DMS114 treated with DMSO at 0.1 percent for 48 hours (cell line): Measurements from ENCODE around the gene MDN1.
"Not testable (repeated sequence)": the region's sequence is repeated elsewhere in the genome, so short reads cannot be mapped to it uniquely, and the experiment has no call there.

Source experiments
- DNase-seq: peaks from one replicate; lab custom pipeline; 2025; ENCODE audit not compliant: unreplicated experiment; lab: John Stamatoyannopoulos, UW

The MDN1 gene, protein sequence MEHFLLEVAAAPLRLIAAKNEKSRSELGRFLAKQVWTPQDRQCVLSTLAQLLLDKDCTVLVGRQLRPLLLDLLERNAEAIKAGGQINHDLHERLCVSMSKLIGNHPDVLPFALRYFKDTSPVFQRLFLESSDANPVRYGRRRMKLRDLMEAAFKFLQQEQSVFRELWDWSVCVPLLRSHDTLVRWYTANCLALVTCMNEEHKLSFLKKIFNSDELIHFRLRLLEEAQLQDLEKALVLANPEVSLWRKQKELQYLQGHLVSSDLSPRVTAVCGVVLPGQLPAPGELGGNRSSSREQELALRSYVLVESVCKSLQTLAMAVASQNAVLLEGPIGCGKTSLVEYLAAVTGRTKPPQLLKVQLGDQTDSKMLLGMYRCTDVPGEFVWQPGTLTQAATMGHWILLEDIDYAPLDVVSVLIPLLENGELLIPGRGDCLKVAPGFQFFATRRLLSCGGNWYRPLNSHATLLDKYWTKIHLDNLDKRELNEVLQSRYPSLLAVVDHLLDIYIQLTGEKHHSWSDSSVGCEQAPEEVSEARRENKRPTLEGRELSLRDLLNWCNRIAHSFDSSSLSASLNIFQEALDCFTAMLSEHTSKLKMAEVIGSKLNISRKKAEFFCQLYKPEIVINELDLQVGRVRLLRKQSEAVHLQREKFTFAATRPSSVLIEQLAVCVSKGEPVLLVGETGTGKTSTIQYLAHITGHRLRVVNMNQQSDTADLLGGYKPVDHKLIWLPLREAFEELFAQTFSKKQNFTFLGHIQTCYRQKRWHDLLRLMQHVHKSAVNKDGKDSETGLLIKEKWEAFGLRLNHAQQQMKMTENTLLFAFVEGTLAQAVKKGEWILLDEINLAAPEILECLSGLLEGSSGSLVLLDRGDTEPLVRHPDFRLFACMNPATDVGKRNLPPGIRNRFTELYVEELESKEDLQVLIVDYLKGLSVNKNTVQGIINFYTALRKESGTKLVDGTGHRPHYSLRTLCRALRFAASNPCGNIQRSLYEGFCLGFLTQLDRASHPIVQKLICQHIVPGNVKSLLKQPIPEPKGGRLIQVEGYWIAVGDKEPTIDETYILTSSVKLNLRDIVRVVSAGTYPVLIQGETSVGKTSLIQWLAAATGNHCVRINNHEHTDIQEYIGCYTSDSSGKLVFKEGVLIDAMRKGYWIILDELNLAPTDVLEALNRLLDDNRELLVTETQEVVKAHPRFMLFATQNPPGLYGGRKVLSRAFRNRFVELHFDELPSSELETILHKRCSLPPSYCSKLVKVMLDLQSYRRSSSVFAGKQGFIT (N-terminal part only)

DNA sequence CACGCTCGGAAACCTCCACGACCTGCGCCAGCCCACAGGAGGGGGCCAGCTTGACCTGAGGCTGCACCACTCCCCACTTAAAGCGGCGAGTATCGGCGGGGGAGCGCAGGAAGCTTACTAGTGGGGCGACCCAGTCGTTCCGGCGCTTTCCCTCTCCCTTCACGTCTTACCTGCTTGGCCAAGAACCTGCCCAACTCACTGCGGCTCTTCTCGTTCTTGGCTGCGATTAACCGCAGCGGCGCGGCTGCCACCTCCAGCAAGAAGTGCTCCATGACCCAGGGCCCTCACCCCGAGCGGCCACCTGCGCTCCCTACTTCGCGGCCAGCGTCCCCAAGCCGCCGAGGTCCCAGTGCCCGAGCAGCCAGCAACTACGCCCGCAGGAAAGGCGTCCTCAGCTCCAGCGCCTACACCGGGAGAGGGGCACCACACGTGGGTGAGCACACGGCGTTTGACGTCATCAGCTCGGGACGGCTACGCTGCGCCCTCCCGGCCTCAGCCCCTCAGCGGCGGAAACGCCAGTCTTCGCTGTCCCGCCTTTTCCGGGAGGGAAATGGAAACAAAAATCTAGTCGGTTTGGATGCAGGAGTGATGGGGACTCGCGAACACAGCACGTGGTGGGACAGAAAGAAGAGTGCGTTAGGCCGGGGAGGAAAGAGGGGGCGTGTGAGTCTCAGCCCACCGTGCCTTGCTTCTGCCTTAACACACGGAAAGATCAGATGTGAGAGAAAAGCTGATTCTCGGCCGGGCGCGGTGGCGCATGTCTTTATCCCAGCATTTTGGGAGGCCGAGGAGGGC, at the start of gene MDN1:
Gene MDN1, minus strand, starts transcription at position 459 of the 795 bp plus-strand sequence. Its CDS starts 187 bp downstream, at position 272.
- DNase-seq, result peak; percentile 87

DNA sequence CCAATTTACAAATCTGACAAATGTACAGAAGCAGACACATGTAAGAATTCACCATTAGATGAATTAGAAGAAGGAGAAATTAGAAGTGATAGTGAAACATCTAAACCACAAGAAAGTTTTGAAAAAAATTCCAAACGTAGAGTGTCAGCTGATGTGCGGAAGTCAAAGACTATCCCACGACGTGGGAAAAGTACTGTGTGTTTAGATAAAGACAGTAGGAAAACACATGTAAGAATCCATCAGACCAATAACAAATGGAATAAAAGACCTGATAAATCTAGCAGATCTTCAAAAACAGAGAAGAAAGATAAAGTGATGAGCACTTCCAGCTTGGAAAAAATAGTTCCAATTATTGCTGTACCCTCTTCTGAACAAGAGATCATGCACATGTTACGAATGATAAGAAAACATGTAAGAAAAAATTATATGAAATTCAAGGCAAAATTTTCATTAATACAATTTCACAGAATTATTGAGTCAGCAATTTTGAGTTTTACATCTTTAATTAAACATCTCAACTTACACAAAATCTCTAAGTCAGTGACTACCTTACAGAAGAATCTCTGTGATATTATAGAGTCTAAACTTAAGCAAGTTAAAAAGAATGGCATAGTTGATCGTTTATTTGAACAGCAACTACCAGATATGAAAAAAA, 46.6 kb upstream of the MDN1 start:
- no peak for DNase-seq

DNA sequence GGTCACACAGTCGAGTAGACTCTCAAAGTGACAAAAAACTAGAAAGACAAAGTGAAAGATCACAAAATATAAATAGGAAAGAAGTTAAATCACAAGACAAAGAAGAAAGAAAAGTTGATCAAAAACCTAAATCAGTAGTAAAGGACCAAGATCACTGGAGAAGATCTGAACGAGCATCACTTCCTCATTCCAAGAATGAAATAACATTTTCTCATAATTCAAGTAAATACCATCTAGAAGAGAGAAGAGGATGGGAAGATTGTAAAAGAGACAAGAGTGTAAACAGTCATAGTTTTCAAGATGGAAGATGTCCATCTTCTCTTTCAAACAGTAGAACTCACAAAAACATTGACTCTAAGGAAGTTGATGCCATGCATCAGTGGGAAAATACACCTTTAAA, 43.1 kb upstream of the MDN1 start:
- DNase-seq, result no peak

DNA sequence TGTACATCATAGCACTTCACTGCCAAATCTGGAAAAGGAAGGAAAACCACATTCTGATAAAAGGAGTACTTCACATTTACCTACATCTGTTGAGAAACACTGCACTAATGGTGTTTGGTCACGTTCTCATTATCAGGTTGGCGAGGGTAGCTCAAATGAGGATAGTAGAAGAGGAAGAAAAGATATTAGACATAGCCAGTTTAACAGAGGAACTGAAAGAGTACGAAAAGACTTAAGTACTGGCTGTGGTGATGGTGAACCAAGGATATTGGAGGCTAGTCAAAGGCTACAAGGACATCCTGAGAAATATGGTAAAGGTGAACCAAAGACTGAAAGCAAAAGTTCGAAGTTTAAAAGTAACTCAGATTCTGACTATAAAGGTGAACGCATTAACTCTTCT, 42.7 kb upstream of the MDN1 start:
- DNase-seq, result no peak

DNA sequence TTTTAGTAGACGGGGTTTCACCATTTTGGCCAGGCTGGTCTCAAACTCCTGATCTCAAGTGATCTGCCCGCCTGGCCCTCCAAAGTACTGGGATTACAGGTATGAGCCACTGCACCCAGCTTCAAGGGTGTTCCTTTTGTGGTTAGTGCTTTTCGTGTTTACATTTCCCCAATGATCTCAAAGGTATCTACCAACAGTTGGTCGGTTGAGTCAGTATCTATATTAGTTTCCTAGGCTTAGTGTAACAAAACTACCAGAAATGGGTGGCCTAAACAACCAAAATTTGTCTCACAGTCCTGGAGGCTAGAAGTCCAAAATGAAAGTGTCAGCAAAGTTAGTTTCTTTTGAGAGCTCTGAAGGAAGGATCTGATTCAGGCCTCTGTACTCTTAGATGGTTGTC, 40.1 kb upstream of the MDN1 start:
- no peak for DNase-seq

DNA sequence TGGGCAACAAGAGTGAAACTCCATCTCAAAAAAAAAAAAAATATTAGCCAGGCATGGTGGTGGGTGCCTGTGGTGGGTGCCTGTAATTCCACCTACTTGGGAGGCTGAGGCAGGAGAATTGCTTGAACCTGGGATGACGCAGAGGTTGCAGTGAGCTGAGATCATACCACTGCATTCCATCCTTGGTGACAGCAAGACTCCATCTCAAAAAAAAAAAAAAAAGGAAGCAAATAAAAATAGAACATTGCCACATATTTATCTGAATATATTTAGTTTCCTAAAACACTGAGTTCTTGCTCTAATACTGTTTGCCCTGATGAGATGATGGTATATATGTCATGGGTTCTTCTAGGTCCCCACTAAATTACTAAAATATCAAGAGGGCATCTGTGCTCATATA, 38.4 kb upstream of the MDN1 start:
- DNase-seq, result no peak

DNA sequence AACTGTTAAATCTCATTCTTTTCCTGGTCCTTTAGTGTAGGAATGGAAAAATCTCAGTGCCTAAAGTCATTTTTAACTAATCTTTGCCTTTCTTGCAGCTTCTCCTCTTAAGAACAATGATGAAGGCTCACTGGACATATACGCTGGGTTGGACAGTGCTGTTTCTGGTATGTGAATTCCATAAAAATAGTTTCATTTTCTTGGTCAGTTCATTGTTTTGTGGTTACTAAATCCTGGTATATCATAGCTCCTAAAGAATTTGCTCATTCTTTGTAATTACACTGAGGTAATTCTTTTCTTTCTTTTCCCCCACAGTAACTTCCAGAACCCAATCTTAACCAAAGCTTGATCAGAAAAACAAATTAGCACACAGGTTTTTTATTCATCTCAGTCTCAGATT, 33.5 kb upstream of the MDN1 start:
- no peak for DNase-seq

DNA sequence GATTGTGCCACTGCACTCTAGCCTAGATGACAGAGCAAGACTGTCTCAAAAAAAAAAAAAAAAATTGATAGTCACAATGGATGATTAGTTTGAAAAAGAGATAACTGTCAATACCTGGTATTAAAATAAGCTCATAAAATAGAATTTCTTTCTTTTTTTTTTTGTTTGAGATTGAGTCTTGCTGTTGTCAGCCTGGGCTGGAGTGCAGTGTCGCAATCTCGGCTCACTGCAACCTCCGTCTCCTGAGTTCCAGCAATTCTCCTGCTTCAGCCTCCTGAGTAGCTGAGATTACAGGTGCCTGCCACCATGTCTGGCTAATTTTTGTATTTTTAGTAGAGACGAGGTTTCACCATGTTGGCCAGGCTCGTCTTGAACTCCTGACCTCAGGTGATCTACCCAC, 27.9 kb upstream of the MDN1 start:
- not testable (repeated sequence) for DNase-seq

DNA sequence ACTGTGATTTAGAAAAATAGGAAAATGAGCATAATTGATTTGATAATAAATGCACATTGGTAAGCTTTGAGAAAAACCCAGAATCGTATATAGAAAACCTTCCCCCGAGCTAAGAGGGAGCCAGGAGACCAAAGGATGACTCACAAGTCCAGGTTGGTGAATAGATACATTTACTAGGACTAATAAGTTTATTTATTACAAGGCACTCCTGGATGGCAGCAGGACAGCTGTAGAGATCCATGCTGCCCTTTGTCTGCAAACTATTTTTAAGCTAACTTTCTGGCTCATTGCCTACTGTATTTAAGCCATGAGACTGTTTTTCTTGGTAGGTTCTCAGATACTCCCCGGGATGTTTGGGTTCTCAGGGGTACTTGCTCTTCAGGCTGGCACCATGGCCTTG, 23.5 kb upstream of the MDN1 start:
- DNase-seq, result no peak

DNA sequence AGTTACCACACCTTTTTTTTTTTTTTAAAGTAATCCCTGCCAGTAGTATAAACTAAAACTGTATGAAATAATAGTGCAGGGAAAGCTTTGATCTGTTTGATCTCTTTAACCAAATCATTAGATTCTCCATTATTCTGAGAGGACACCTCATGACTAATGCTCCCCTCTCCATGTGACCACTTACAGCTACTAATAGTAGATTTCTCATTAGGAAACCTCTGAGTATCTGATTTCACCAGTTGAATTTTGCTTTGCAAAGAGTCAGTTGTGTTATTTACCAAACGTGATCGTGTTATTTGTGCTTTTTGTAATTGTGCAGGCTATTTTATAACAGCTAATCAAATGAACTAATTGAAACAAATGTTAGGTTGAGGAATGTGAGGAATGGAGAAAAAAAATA, 22.6 kb upstream of the MDN1 start:
- no peak for DNase-seq

DNA sequence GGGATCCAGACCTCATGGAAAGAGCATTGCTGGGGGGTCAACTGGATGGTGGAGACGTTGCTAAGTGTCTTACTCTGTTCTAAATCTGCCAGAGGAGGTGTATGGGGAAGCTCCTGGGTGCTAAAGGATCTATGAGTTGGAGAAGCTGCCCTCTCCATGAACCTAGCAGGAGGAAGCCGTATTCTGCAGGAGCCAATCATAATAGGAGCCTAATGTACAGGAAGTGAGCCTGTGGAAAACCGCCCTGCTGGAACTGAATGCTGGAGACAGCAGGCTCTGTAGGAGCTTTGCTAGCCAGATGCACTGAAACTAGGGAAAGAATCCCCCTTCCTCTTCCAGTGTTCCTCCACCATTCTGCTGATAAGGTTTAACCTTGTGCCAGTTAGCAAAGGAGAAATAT, 20.9 kb upstream of the MDN1 start:
- no peak for DNase-seq

DNA sequence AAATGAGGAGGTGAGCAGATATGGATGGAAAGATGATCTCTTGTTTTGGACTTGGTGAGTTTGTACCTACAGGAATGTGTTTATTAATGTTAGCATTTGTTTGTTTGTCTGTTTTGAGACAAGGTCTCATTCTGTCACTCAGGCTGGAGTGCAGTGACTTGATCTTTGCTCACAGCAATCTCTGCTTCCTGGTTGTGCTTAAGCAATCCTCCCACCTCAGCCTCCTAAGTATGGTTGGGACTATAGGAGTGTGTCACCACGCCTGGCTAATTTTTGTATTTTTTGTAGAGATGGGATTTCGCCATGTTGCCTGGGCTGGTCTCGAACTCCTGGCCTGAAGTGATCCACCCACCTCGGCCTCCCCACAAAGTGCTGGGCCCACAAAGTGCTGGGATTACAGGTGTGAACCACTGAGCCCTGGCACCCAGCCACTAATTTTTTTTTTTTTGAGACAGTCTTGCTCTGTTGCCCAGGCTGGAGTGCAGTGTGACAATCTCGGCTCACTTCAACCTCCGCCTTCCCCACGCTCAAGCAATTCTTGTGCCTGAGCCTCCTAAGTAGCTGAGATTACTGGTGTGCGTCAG, 17.1 kb upstream of the MDN1 start:
- DNase-seq, result no peak

DNA sequence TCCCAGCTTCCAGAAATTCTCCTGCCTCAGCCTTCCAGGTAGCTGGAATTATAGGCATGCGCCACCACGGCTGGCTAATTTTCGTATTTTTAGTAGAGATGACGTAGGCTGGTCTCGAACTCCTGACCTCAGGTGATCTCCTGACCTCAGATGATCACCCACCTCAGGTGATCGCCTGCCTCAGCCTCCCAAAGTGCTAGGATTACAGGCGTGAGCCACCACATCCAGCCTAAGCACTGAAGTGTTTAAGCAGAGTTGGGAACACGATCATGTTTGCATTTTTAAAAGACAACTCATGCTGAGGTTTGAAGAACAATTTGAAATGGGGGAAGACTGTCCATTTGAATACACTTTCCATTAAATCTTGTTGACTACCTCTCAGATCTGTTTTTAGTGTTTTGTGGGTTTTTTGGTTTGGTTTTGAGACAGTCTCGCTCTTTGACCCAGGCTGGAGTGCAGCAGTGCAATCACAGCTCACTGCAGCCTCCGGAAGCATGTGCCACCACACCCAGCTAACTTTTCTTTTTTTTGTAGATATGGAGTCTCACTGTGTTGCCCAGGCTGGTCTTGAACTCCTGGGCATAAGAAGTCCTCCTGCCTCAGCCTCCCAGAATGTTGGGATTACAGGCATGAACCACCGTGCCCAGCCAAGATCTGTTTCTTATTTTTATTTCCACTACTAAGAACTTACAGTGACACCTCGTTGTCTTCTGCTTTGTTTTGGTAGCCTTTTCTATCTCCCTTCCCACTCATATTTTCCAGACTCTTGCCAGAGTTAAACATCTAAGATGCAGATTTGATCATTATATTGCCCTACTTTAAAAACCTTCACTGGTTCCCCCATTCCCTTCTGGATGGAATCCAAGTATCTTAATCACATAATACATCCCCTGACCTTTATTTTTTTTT, 15.5 kb upstream of the MDN1 start:
- DNase-seq, result no peak

DNA sequence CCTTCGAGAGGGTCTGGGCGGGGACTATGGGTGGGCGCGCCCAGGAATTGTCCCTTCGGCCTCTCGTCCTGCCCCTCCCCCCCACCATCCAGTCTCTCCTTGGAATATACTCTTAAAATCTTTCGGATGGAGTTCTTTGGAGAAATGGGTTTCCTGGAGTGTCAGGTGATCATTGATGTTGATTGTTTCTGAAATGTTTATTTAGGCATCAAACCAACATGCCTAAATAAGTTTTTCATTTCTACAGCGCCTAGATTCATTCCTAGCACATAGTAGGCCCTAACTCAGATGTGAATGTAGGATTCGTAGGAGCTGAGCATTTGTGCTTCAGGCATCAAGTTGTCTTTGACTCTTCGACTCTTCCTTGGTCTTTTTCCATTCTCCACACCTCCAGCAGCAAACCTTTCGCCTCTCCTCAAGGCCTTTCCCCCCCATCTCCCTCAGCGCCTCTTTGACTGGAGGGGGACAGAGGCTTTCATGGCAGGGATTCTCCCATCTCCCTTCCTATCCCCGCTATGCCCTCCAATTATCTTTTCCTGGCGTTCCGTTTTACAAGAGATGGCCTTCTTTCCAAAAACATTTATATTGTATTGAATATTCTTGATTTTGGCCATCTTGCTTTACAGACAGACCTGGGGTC, 10.7 kb upstream of the MDN1 start:
- no peak for DNase-seq

DNA sequence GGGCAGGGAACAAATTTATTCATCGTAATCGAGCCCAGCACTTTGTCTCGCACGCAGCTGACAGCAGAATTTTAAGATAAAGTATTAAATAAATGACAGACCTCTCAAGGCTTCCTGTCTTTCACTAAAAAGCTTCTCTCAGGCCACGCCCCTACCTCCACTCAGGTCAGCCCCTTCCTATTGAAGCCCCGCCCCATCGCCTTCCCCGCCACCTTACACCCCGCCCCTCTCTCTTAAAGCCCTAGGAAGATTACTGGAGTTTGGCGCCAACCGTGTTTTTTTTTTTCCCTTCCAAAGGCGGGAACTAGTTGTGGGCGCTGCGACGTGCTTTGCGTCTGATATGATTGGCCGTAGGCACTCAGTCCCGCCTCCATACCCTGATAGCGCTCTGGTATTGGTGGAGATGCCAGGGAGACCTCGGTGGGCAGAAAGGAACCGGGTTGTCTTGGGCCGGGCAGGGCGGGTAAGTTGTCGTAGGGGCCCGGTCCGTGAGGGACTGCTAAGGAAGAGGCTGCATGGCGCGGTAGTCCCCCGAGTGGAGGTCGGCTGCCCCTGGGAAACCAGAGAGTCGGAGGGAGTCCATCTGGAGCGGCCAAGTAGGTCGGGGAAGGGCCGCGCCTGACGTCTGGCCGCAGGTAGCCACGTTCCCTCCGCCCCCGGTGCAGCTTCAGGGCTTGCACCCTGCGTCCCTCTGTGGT, 10.0 kb upstream of the MDN1 start, which contains the start of gene CASP8AP2:
Gene CASP8AP2, plus strand, starts transcription at position 409 of the 698 bp plus-strand sequence.
- peak; percentile 98 for DNase-seq

DNA sequence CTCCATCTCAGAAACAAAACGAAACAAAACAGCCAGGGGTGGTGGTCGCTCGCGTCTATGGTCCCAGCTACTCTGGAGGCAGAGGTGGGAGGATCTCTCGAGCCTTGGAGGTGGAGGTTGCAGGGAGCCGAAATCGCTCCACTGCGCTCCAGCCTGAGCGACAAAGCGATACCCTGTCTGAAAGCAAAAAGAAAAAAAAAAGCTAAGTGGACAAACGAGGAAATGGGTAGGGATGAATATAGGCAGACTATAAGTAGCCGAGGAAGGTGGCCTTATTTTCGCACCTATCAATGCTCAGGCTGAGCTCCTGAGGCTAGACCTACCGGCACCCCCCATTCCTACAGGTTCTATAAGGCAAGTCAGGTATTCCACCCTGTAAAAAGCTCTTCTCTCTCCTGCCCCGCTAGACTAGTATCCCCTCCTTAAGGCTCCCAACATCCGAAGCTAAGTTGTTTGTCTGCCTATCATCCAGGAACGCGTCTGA, 9.4 kb upstream of the MDN1 start:
- no peak for DNase-seq

DNA sequence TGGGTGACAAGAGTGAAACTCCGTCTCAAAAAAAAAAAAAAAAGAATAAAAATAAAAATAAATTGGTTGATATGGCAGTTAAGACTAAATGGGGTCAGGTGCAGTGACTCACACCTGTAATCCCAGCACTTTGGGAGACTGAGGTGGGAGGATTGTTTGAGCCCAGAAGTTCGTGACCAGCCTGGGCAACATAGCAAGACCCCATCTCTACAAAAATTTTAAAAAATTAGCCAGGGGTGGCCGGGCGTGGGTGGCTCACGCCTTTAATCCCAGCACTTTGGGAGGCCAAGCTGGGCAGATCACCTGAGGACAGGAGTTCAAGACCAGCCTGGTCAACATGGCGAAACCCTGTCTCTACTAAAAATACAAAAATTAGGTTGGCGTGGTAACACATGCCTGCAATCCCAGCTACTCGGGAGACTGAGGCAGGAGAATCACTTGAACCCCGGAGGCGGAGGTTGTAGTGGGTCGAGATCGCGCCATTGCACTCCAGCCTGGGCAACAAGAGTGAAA, 8.9 kb upstream of the MDN1 start:
- DNase-seq, result not testable (repeated sequence)
